Activated gamma-delta T cell treated with Interleukin-2 at 50 U/mL for 16 hours (primary cell): ENCODE measurements around the gene WDTC1.

Experiments
- DNase-seq: peaks from one replicate; pipeline ENCODE4 v3.0.0-alpha.2; 2020

The WDTC1 gene

DNA sequence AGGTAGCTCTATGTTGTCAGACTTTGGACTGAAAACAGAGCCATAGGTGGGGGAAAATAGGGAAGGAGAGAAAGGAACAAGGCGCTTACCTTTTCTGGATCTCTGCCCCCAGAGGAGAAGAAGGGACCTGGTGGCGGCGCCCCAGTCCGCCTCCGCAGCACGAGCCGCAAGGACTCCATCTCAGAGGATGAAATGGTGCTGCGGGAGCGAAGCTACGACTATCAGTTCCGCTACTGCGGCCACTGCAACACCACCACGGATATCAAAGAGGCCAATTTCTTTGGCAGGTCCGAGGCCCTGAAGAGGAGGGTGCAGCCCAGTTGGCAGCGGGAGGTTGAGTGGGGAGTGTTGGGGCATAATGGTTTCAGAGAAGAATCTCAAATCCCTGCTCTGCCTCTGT, 69.1 kb downstream of the WDTC1 start:
- no peak for DNase-seq

DNA sequence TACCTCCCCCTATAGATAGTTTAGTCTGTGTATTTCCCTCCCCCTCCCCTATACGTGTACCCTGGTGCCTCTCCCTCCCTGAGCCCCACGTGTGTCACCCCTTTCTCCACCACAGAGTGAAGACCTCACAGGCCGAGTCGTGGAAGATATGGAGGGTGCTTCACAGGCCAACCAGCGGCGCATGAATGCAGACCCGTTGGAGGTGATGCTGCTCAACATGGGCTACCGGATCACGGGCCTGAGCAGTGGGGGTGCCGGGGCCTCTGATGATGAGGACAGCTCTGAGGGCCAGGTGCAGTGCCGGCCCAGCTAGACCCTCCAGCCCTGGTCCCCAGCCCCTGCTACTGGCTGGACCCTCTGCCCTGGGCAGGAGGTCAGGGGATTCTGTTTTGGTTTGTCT, 71.6 kb downstream of the WDTC1 start:
- DNase-seq, result no peak

DNA sequence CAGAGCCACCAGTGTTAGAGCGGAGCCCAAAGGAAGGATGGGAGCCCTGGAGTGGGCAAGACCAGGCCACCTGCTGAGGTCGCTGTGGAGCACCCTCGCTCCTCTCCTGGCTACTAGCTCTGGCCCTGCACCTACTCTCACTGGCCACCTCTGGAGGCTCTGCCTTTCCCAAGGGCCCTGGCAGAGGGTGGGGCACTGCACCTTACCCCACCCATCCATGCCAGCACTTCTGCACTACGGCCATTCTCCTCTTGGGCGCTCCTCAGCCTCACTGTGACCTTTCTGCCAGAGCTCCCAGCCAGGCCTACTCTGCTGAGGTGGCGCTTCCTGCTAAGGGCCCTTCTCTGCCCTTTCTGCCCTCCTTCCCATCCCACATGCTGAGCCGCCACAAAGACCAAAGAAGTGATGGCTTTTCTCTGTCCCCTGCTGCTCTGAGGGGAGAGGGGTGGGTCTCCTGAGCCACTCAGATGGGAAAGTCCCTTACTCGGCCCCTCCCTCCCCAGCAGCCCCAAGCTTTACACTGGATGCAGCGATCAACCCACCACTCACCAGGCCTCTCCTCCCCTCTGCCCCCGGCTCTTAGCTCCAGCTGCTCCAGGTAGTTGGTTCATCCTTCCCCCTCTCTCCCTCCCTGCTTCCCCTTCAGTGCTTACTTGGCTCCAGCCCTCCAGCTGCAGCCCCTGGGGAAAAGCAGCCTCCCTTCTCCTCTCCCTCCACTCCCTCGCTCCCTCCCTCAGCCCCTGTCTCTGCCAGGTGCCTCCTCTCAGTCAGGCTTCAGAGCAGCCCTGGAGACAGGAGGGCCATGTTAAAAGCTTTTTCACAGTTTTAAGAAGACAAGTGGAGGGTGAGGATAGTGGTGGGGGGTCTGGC, 72.7 kb downstream of the WDTC1 start:
- no peak for DNase-seq

DNA sequence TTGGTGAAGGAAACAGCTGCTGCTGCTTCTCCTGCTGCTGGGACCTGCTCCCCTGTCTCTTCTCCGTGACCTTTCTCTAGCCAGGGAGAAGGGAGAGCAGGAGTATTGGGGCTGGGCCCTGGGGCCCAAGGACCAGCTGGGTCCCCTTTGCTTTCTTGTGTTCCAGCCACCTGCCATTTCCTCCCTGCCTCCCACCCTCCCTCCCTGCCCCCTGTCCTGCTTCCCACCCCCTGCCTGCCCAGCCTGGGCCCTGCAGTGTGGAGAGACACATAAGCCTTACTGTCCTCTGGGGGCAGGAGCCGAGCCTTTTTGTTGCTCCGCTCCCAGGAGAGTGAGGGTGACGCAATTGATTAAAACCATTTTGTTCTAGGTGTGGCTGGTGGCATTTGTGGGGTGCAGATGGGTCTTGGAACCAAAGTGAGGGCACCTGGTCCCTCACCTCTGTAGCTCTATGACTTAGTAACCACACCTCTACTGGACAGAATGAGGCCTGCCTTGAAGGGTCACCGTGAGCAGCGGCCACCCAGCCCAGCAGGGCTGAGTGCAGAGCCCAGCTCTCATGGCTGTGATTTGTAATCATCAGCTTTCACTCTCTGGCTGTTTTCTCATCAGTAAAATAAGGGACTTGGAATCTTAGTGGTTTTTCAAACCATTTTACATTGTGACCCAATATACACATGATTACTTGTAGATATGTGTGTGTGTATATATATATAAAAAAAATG, 73.6 kb downstream of the WDTC1 start:
- no peak for DNase-seq

DNA sequence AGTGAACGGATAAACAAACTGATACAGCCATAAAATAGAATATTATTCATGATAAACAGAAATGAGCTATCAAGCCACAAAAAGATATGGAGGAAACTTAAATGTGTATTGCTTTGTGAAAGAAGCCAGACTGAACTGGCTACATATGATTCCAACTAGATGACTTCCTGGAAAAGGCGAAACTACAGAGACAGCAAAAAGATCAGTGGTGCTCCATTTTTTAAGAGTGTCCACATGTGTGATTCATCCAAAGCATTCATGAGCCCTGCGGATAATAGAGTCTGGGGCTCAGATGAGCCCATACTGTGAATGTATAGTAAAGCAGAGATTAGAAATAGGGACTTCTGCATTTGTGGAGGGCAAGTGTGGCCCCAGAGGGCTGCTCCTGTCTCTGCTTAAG, 79.7 kb downstream of the WDTC1 start:
- no peak for DNase-seq

DNA sequence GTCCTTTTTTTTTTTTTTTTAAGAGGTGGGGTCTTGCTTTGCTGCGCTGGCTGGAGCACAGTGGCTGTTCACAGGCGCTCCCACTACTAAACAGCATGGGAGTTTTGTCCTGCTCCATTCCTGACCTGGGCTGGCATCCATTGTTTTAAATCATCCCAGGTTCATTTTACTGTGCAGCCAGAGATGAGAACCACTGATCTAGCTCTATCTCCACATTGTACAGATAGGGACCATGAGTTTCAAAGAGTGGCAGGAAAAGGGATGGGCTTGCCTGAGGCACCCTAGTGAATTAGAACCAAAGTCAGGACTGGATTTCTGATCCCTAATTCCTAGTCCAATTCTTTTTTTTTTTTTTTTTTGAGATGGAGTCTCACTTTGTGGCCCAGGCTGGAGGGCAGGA, 80.3 kb downstream of the WDTC1 start:
- DNase-seq, result no peak

DNA sequence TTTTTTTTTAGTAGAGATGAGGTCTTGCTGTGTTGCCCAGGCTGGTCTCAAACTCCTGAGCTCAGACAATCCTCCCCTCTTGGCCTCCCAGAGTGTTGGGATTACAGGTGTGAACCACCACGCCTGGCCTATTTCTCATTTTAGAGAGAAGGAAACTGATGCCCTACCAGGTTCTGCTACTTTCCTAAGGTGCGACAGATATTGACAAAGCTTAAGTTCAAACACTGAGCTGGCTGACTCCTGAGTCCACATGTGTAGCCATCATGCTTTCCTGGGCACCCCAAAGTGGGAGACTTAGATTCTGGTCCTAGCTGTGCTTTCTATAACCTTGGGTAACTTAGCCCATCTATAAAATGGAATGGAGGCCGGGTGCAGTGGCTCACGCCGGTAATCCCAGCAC, 82.4 kb downstream of the WDTC1 start:
- DNase-seq, result no peak

DNA sequence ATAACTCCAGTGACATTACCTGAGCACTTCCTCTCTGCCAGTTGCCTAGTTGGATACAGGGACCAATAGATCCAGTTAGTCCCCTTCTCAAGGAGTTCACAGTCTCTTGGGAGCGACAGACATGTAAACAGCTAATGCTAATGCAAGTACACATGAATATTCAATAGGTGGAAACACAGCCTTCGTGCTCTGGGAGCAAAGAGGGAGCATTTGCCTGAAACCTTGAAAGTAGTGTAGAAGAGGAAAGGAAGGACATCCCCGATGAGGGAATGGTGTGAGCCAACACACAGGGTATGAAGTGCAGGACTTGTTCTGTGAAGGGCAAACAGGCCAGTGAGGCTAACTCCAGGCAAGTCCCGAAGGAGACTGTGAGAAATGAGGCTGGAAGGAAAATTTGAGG, 83.7 kb downstream of the WDTC1 start:
- no peak for DNase-seq

DNA sequence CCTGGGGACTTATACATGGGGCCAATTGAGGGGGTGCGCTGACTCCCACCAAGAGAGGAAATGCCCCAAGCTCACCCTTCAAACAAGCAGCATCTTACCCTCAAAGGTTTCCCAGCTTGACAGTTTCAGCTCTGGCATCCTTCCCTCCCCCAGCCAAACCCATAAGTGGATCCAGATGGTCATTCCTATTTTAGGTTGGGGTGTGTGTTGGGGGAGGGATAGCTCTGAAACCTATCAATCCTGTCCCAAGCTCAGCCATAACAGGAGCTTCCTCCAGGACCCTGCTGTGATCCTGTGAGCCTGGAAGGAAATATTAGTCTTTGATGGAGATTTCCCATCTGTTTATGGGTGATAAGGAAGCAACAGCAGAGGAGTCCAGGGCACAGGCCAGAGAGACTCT, 84.2 kb downstream of the WDTC1 start:
- DNase-seq, result no peak

DNA sequence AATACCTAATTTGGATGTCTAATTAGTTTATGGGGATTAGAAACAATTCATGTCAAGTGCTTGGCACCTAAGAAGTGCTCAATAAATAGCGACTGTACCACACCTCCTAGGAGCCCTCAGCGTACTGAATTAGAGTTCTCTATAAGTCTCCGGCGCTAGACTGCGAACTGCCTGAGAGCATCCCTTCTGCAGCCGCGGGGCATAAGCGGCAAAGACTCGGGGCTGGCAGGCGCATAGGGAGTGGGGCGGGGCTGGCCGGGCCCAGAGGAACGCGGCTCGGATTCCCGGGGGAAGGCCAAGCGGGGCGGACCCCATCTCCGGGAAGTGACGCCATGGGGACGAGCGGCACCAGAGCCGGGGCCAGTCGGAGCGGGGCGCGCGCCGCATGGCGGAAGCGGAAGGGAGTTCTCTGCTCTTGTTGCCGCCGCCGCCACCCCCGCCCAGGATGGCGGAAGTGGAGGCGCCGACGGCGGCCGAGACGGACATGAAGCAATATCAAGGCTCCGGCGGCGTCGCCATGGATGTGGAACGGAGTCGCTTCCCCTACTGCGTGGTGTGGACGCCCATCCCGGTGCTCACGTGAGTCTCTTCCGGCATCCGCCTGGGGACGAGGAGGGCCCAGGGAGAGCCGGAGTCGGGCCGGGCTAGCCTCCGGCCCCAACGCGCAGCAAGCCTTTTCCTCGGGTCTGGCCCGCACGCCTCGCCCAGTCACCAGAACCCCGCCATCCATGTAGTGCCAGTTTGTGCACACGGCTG, 87.6 kb downstream of the WDTC1 start, which contains the start of gene TMEM222:
Gene TMEM222, plus strand, starts transcription at position 351 of the 756 bp plus-strand sequence. Its CDS starts 35 bp downstream, at position 386.
- peak; percentile 97 for DNase-seq

DNA sequence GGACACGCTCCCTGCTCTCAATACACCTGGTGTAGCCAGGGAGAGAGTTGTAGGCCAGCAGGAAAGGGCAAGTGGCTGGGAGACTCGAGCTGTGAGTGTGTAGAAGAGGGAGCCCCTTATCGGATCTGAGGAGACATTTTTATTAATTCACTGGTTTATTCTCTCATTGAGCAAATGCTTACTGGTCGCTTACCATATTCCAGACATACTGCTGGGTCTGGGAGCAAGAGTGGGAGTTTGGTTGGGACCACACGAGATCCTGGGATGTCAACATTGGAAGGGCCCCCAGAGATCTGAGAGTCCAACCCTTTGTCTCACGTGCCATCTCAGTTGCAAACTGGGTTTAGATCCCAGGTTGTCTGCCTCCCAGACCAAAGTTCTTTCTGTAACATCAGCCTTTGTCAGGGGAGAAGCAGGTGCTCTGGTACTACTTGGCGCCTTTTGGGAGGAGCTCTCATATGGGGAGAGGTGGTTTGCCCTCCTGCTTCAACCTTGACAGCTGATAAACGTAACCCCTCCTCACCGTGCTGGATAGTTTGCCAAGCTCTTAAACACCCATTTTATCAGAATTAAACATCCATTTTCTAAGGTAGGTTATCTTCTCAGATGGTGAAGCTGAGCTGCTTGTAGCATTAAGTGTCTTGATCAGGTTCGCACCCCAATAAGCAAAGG, 88.3 kb downstream of the WDTC1 start:
- no peak for DNase-seq

DNA sequence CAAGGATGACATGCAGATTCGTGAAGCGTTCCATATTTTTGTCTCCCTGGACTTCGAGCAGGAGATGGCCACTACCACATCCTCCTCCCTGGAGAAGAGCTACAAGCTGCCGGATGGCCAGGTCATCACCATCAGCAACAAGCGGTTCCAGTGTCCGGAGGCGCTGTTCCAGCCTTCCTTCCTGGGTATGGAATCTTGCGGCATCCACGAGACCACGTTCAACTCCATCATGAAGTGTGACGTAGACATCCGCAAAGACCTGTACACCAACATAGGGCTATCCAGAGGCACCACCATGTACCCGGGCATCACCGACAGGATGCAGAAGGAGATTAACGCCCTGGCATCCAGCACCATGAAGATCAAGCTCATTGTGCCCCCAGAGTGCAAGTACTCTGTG, 90.9 kb downstream of the WDTC1 start:
- DNase-seq, result no peak

DNA sequence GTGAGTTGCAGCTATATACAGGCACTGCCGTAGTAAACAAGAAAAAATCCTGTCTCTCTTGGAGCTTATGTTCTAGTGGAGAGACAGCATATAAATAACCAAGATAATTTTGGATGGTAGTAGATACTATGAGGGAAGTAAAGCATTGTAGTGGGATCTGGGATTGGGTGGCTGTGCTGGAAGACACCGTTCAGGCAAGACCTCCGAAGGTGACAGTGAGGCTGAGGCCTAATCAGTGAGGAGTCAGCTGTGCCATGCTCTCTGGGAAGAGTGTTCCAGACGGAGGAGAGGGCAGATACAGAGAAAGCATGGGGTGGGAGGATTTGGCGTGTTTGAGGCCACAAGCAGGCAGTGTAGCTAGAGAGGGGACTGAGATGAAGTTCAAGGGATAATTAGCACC, 93.5 kb downstream of the WDTC1 start:
- DNase-seq, result no peak

DNA sequence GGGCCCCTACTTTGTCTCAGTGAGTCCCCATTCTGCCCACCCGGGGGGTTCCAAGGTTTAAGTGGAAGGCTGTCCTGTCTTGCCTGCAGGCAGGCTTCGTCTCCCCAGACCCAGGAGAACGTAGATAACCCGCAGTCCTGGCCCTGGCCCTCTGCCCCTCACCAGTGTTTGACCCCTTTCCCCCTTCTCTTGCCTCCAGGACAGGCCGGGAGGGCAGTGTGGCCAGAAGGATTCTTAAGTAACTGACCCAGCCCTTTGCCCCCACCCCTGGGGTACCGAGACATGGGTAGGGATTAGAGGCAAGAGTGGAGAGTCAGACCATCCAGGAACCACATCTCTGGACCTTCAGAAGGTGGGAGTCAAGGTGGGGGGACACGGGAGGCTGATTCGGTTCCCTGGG, 96.4 kb downstream of the WDTC1 start:
- DNase-seq, result no peak

DNA sequence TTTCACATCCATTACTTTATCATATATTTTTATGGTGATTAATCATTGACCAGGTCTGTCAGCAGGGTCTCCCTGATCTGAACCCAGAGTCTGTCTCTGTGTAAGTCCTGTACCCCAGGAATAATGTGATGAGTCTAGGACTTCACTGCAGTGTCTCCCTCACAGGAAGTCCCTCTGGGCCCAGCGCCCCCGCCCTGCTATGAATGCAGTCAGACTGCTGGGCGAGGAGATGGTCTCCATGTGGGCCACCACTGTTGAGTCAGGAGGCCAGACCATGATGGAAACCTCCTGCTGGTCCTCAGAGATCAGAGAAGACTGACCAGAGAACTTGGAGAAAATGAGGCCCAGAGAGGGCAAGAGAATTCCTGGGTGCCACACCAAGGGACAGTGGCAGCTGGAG, 97.0 kb downstream of the WDTC1 start:
- DNase-seq, result no peak

DNA sequence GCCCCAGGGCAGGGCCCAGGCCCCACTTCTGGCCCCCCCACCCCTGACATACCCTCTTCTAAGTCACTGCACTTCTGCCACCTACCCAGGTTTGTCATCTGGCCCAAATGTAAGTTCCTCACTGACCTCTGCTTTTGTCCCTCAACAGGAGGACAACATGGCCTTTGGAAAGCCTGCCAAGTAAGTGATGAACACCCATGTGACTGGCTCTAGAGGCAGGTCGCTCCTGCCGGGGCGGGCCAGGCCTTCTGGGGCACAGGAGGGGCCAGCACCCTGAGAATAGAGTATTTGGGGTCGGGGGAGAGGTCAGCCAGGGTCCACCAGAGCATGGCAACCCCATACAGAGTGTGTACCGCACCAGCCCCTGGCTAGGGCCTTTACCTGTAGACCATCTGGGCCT, 97.5 kb downstream of the WDTC1 start:
- no peak for DNase-seq

DNA sequence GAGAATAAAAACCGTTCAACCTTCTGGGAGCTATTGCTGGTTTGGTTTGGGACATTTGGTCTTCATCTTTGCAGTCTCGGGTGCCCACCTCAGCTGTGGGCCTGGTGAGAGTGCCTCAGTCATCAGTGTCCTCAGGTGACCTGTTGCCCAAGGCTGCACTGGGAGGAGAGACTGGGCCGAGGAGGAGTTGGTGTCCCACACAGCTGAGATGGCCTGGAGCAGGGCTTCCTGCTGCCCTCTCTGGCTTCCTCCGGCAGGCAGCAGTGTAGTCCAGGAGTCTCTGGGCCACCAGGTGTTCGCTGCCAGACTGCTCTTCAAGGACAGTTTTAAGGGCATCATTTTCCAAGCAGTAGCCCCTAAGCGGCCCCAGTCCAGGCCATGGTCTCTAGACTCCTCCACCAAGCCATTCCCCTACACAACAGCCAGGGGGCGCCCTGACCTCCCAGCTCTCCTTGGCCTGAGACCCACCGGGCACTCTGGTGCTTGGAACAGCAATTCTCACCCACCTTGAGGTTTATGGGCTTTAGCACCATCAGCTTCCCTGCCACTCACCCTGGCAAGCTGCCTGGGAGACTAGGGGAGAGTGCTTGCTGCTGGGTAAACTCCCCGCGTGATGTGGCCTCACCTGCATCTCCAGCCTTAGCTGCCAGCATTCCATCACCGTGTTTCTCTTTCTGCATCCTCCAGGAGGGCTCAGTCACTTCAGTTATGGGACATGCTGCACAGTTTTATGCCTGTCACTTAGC, 98.3 kb downstream of the WDTC1 start:
- peak; percentile 59 for DNase-seq

DNA sequence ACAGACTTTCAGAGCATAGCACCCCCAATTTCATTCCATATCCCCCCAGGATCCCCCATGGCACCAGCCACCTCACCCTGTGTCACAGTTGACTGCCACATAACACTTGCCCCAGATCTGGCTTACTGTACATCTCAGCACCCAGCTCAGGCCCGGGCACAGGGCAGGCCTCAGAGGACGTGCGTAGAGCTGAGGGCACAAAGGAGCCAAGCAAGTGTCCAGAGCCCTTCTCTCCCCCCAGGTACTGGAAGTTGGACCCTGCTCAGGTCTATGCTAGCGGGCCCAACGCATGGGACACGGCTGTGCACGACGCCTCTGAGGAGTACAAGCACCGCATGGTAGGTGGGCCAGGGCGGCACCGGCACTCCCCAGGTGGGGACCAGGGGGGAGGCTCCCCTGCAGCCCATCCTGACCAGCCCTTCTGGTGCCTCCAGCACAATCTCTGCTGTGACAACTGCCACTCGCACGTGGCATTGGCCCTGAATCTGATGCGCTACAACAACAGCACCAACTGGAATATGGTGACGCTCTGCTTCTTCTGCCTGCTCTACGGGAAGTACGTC, 99.4 kb downstream of the WDTC1 start:
- DNase-seq, result no peak

DNA sequence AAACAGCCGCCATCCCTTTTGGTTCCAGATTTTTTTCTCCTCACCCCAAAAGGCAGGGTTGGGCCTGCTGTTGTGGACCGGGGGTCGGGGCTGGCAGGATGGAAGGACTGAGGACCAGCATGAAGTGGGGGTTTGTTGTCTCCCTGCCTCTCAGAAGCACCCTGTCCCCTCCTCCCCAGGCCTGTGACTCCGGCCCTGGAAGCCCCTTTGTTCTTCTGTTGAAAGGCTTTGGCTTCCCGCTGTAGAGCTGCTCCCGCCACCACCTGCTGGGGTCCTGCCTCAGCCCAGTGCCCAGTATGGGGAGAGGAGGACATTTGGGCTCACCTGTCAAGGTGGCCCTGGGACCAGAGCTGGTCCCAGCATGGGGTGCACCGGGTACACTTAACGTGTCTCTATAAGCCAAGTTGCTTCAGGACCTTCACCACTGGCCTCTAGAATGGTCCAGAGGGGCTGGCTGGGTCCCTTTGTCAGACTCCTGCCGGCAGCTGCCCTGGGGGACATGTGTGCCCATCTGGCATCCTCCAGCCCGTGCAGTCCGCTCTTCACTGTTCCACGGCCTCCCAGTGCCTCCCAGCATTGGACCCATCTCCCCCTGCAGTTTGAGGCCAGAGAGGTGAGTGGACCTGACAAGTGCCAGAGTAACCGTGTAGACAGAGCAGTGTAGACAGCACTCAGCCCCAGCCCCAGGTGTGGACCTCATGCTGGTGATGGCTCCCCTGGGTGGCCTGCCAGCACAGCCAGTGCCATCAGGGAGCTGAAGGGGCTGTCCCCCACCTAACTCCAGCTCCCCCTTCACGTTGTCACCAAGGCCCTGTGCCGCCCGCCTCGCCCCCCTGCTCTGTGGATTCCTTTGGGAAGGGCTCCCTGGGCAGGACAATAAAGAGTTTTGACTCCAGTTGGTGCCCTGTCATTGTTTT, 101.3 kb downstream of the WDTC1 start:
- DNase-seq, result no peak

DNA sequence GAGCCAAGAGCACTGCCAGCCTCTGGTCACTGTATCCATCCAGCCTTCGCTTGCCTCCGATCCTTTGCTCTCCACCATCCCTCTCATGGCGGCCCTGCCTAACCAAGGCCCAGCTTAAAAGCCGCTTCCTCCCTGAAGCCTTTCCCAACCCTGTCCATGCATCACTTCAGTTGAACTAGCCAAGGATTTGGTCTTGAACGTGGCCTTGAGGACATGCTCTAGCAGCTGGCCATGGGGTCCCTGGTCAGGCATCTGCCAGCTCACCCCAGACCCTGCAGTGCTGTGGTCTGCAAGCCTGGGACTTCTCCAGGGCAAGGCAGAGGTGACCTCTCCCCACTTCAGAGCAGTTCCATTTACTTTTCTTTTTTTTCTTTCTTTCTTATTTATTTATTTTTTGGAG, 102.3 kb downstream of the WDTC1 start:
- DNase-seq, result no peak

DNA sequence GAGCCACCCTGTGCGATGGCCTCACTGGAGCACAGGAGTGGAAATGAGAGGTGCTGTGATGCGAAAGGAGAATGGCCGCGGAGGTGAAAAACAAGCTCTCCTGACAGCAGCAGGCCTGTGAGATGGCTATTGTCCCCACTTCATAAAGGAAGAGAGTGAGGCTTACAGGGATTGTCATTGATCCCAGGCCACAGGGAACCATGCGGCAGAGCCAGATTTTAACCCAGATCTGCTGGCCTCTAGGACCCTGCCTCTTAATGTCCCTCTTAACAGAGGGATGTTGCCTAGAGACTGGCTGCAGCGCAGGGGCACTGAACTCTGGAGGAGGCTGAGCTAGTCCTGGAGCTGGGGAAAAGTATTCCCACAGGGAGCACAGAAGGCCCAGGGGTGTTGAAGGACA, 104.3 kb downstream of the WDTC1 start:
- no peak for DNase-seq
